GM04503 (cell line): ENCODE measurements around the gene DCDC1.

ENCODE experiments used
- DNase-seq: peaks from one replicate; pipeline ENCODE4 v3.0.0-alpha.2; 2012; ENCODE audit warnings: low read depth

Gene DCDC1

GRCh38 chr11:30832831-30833230 lies 536.7 kb downstream of the DCDC1 start:
- DNase-seq: no peak

DNA sequence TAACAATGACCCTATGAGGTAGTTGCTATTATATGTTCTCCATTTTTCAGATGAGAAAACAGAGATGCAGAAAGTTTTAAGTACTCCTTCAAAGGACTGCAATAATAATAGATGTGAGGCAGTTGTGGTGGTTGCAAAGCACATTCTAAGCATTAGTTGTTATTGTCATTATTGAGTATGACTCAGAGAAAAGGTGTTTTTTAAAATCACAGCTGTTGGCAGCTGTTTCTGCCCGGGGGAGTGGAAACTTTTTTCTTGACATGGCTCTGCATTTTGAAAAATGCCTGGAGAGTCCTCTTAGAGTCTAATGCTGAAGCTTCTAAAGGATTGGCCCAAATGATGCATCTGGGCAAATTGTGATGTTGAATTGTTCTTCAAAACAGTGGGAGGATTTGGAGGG lies 538.9 kb downstream of the DCDC1 start:
- no peak for DNase-seq

DNA sequence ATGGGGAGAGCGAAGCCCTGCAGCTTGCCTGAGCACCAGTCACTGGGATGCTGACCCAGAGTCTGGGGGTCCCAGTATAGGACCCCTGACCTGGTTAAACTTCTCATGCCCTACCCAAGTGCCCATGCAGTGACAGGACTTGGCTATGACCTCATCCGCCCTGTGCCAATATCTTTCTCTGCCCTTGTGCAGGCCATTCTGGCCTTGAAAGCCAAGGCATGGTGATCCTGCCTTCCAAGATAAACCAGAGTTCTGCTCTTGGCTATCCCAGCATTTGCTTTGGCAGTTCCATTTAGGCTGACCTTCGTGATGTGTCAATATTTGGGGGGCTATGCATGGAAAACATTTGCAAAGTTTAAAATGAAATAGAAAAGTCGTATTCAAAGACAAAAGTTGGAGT lies 542.6 kb downstream of the DCDC1 start:
- DNase-seq: no peak

DNA sequence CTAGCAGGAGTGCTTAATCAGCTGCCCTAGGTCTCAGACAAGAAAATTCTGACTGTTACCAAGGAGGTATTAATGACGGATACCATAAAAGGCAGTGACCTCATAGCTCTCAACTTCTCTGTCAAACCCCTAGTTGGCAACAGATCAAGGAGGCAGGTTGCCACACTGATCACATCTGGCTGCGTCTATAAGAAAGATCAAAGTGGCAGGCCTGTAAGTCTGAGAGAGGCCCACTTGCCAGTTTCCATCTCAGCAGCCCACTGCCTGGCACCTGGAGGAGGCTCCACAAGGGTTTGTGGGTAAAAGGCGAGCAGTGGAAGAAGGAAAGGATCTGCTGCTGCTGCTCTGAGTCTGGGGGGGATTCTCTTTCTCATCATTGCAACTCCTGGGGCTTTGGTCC lies 543.8 kb downstream of the DCDC1 start:
- no peak for DNase-seq

GRCh38 chr11:30823119-30823518 lies 546.4 kb downstream of the DCDC1 start:
- DNase-seq: no peak

DNA sequence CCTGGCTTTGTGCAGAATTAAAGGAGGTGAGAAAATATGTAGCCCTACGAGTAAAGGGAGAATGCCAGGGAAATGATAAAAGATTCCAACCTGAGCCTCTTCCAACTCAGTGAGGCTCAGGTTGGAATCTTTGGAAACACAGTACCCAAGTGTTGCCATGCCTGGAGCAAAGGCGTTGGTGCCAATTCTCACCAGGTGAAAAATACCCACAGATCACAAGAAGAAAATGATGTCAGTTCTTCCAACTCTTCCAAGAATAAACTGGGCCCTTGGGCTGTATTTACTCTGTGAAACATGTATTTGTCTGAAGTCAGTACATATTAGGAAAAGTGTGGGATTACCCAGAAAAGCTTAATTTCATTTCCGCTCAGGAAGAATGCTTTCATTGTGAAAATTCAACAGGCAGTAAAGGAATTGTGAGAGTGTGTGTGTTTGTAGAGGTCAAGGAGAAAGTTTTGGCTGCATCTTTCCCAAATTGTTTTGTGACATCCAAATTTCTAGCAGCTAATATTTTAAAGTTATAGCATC lies 548.0 kb downstream of the DCDC1 start:
- no peak for DNase-seq

GRCh38 chr11:30818721-30819120 lies 550.8 kb downstream of the DCDC1 start:
- no peak for DNase-seq

GRCh38 chr11:30816959-30817880 lies 552.3 kb downstream of the DCDC1 start:
- DNase-seq: no peak

- DNase-seq: no peak
Measured at GRCh38 chr11:30815619-30816018, 553.9 kb downstream of the DCDC1 start.

DNA sequence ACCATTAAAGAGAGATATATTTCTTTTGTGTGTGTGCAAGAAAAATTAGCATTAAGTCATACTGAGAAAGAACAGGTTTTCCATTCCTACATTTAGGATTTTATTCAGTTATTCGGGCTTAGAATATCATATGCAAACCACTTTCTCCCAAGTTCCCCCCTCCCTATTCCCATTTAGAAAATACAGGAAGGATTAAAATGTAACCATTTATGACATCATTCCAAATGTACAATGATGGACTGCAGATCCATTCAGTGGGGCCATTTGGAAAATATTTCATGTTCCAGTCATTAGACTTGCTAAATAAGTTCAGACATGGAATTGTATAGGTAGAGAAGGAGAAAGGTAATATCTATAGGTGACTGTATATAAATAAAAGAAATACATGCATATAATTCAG lies 554.8 kb downstream of the DCDC1 start:
- DNase-seq: no peak
